Panc1 (cell line): Measurements from ENCODE around the gene MYH4. TPM values are rescaled to one million over a fixed set of nuclear protein-coding genes. Genes with fewer than 3 reads are reported as not detected.

Experiments used
- ATAC-seq: fragments of 200-7000 bp; cut with Tn5 transposase; 2 replicates; pipeline ENCODE4 v1.9.1; 2020; ENCODE audit warnings: mild to moderate bottlenecking, moderate library complexity
- BruUV-seq: library from RNA; stranded (reverse); fragments of 400-500 nt; replicated peaks from 2 replicates; lab custom pipeline; 2021; lab: Mats Ljungman, UMichigan
- CTCF ChIA-PET: fragments of 300-600 bp; sonication (Branson Sonifier 250); formaldehyde crosslinking; loops from one replicate; lab custom pipeline; 2022; ENCODE audit warnings: antibody characterized with exemption; lab: Charles Lee
- POLR2A ChIA-PET: fragments of 300-600 bp; sonication (Branson Sonifier 250); formaldehyde crosslinking; loops from one replicate; lab custom pipeline; 2022; ENCODE audit warnings: antibody characterized with exemption; lab: Charles Lee
- DNase-seq: peaks from one replicate; pipeline ENCODE4 v3.0.0-alpha.2; 2010; ENCODE audit warnings: low read depth, low spot score
- H3K27ac ChIP-seq: 2 replicates; pipeline ENCODE4 v1.5.1; 2011; ENCODE audit warnings: mild to moderate bottlenecking, low read length, inconsistent platforms
- H3K27me3 ChIP-seq: fragments of 200-500 bp; sonication (Bioruptor generic); 2 replicates; pipeline ENCODE4 v1.6.0; 2014; ENCODE audit warnings: low read length, inconsistent platforms; ENCODE audit not compliant: control insufficient read depth, insufficient read depth
- H3K36me3 ChIP-seq: fragments of 200-500 bp; sonication (Bioruptor generic); 2 replicates; pipeline ENCODE4 v1.5.1; 2014; ENCODE audit warnings: inconsistent platforms, mild to moderate bottlenecking, low read length, moderate library complexity; ENCODE audit not compliant: control insufficient read depth, insufficient read depth
- H3K4me1 ChIP-seq: 2 replicates; pipeline ENCODE4 v1.5.1; 2011; ENCODE audit warnings: inconsistent platforms, mild to moderate bottlenecking, low read length, moderate library complexity; ENCODE audit not compliant: control insufficient read depth, insufficient read depth
- H3K4me3 ChIP-seq, 2 experiments: 2 replicates each; pipeline ENCODE4 v1.5.1; 2011 to 2012; ENCODE audit warnings: low read depth in 2 of 2, low read length in 2 of 2, mild to moderate bottlenecking in 2 of 2, inconsistent platforms in 1 of 2, moderate library complexity in 1 of 2
- H3K9me3 ChIP-seq: fragments of 200-500 bp; sonication (Bioruptor generic); 2 replicates; pipeline ENCODE4 v1.5.1; 2014; ENCODE audit warnings: low read depth, mild to moderate bottlenecking, inconsistent platforms, low read length, moderate library complexity; ENCODE audit not compliant: control insufficient read depth, insufficient read depth
- CTCF ChIP-seq: fragments of 450-650 bp; IDR thresholded peaks from 2 replicates; pipeline ENCODE4 v1.5.1; 2017; ENCODE audit warnings: mild to moderate bottlenecking
- POLR2AphosphoS5 ChIP-seq: IDR thresholded peaks from 2 replicates; pipeline ENCODE4 v1.6.1; 2012; ENCODE audit warnings: mild to moderate bottlenecking, low read depth, low read length, moderate library complexity
- REST ChIP-seq, 2 experiments: IDR thresholded peaks; 2 replicates each; pipeline ENCODE4 v1.6.1; 2011 to 2012; ENCODE audit warnings: low read depth in 2 of 2, control low read depth in 1 of 2, low read length in 1 of 2, mild to moderate bottlenecking in 1 of 2, moderate library complexity in 1 of 2; ENCODE audit not compliant: insufficient read depth in 1 of 2
- SIN3A ChIP-seq: IDR thresholded peaks from 2 replicates; pipeline ENCODE4 v1.6.1; 2012; ENCODE audit warnings: low read depth, mild to moderate bottlenecking, low read length, moderate library complexity, borderline replicate concordance; ENCODE audit not compliant: insufficient read depth
- TCF7L2 ChIP-seq: IDR thresholded peaks from 2 replicates; pipeline ENCODE4 v1.6.1; 2011; ENCODE audit warnings: mild to moderate bottlenecking, low read depth, low read length, inconsistent platforms
- in situ Hi-C: cut with HindIII; loops from 2 replicates; pipeline ENCODE4 v1.10.0; 2016; ENCODE audit warnings: low sequenced_read_pairs, low pct_unique_long_range_greater_than_20kb
- intact Hi-C: fragments of 100-400 bp; cut with micrococcal nuclease; formaldehyde crosslinking; loops from one replicate; pipeline ENCODE4 v1.10.0; 2022; ENCODE audit not compliant: unreplicated experiment
- total RNA-seq: library from RNA; stranded (reverse); gene quantifications from one replicate; pipeline ENCODE4 v1.2.1, GENCODE V29; 2021; ENCODE audit not compliant: unreplicated experiment

The MYH4 gene
- total RNA-seq, 1 experiment from 2014 or later: not detected

- no peaks in the 10 kb centered on the region for H3K27me3 ChIP-seq
- POLR2A ChIA-PET: no interaction called here
- CTCF ChIA-PET: interaction anchor here (0.6 kb wide), 1 partner anchor 274 kb away, joined by 3 read pairs; no protein-coding TSS in a partner anchor
- no peak overlapping the region for H3K4me3 ChIP-seq
- H3K27ac ChIP-seq: no peak overlapping the region
- no peaks in the 10 kb centered on the region for H3K9me3 ChIP-seq
- DNase-seq (no peak), ATAC-seq (no peak)
- no peaks in the 10 kb centered on the region for H3K4me1 ChIP-seq
- no peaks in the 10 kb centered on the region for H3K36me3 ChIP-seq
- no TSS peak for BruUV-seq
- TF ChIP-seq REST (IDR thresholded peaks at IDR 0.05; ENCODE audit: insufficient read depth in 1 of 2, low read depth in 2 of 2, low read length in 1 of 2): no peak
- no peak for TF ChIP-seq POLR2AphosphoS5
- no peak for TF ChIP-seq TCF7L2
- no peak for TF ChIP-seq CTCF
- no peak for TF ChIP-seq SIN3A
- in situ Hi-C loops: no loop called here
- intact Hi-C loops: no loop called here
Observed at GRCh38 chr17:10398352-10398751, 71.0 kb downstream of the MYH4 start.

- ATAC-seq (no peak), DNase-seq (no peak)
- intact Hi-C loops: no loop called here
- Histone ChIP-seq H3K27me3 (no peaks in the 10 kb centered on the region; the same call in 1 of the 2 replicates), H3K36me3 (no peaks in the 10 kb centered on the region), H3K4me1 (no peaks in the 10 kb centered on the region), H3K27ac (no peak overlapping the region), H3K4me3 (no peak overlapping the region), H3K9me3 (no peaks in the 10 kb centered on the region)
- ChIA-PET CTCF (no interaction called here), POLR2A (no interaction called here)
- in situ Hi-C loops: no loop called here
- BruUV-seq: no TSS peak
- TF ChIP-seq CTCF (no peak), SIN3A (no peak), REST (IDR thresholded peaks at IDR 0.05; ENCODE audit: insufficient read depth in 1 of 2, low read depth in 2 of 2, low read length in 1 of 2) (no peak), TCF7L2 (no peak), POLR2AphosphoS5 (no peak)
Observed at GRCh38 chr17:10396524-10397163, 72.7 kb downstream of the MYH4 start.
